ENCODE data around the gene MAN1B1.

GRCh38 chr9:137067860-137068538, 18.8 kb upstream of the MAN1B1 start:
- peak; percentile 63 to 76 (median 73) for TF ChIP-seq CTCF (IDR thresholded peaks at IDR 0.05)
- no peak for TF ChIP-seq POLR2AphosphoS5 (IDR thresholded peaks at IDR 0.05; ENCODE audit: insufficient read depth in 1 of 2, low read depth in 1 of 2)
- no peak for TF ChIP-seq POLR2A (IDR thresholded peaks at IDR 0.05)
